ENCODE data around the gene PTPRD.

Gene PTPRD

DNA sequence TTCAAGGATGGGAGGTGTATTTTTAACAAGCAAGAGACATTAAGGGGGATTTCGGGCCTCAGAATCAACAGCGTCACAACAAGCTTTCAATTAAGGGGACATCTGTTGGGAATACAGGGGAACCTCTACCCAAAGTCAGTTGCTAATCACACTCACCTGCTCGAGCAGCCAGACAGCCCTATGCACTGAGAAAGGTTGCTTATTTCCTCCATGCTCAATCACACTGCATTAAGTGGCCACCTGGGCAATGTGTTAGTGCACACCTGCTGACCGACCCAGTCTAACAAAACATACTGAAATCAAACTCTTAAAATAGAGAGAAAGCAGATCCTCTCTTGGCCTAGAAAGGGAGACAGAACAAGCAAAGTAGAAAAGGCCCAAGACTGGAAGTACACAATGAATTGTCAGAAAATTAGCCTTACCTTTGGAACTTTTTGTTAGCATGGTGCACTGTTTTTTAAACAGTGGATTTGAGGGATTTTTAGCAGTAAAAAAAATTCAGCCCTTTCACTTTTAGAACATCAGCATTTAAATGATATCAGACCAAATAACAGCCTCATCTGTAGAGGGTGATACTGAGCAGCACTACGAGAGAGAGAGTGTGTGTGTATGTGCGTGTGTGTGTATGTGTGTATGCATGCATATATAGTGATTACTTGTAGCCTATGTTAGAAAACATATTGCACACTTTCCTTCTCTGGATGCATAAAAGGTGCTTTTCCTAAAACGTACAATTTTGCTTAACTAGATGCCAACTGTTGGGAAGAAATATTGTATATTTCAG lies 1694.7 kb downstream of the PTPRD start:
- no peak overlapping the region for H3K4me3 ChIP-seq
- H3K27ac ChIP-seq, result no peak overlapping the region

DNA sequence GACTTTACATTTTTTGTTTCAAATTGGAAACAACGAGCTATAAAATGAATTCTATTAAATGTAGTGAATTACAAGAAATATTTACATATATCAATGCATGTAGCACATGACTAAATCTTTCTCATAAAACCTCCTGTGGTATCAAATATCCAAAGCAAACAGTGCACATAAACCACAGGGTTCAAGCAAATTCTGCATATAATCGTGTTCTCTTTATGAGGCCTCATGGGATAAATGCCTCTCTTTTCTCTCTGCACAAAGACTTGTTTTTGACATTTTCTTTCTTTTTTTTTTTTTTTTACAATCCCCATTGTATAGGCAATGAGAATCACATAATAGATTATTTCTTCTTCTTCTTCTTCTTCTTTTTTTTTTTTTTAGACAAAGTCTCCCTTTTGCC lies 1696.0 kb downstream of the PTPRD start:
- Histone ChIP-seq H3K27ac (no peak overlapping the region), H3K4me3 (no peak overlapping the region)

DNA sequence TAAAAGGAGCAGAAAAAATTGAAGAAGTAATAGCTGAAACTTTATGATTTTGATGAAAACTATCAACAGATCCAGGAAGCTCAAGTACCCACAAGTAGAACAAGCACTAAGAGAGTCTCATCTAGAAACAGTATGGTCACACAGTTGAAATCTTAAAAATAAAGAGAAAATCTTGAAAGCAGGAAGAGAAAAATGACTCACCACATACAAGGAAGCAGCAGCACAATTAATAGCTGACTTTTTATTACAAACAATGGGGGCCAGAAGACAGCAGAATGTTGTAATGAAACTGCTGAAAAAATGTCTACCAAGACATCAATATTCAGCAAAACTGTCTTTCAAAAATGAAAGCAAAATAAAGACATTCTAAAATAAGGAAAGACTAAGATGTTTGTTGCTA lies 1704.9 kb downstream of the PTPRD start:
- Histone ChIP-seq H3K4me3 (no peak overlapping the region), H3K27ac (no peak overlapping the region)

DNA sequence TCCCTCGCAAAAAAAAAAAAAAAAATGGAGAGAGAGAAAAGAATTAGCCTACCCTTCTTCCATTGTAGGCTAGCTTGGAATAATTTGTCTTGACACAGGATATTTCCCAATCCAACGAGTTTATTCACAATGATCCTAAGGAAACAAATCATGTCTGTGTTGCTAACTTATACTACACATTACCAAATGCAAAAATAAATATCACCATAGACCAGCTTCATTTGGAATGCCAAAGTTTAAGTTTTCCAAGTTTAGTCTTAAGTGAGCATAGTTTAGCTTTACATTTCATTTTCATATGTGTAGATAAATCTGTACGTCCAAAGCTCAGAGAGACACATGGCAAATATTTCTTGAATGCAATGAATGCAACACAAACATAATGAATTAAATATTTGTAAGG lies 1707.1 kb downstream of the PTPRD start:
- no peak overlapping the region for H3K27ac ChIP-seq
- no peak overlapping the region for H3K4me3 ChIP-seq

DNA sequence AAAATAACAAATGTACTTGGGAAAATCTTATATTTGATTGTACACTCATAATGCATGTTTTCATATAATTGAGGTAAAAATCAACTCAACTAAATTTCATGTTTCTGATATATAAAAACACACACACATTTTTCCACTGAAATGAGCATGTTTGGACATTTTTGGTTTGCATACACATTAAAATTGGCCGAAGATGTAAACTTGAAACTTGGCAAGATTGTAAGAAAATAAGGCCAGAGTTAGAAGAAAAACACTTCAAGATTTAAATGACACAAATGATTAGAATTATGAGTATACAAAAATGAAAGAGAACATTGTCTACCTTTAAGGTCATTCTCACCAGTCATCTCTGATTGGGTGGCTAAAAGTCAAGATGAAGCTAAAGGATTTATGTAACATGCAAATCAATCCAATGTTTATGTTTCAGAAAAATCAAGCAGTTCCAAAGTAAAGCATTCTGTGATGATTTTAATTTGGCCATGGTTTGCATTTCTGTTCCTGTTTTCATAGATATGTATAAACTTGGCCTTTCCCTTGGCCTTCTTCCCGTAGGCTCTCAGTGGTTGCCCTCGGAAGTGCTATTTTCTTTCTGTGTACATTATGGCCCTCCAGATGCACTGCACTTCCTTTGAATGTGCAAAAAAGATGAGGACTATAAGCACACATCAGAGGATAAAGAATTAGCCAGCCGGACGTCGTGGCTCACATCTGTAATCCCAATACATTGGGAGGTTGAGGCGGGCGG lies 1707.9 kb downstream of the PTPRD start:
- no peak overlapping the region for H3K27ac ChIP-seq
- no peak overlapping the region for H3K4me3 ChIP-seq

DNA sequence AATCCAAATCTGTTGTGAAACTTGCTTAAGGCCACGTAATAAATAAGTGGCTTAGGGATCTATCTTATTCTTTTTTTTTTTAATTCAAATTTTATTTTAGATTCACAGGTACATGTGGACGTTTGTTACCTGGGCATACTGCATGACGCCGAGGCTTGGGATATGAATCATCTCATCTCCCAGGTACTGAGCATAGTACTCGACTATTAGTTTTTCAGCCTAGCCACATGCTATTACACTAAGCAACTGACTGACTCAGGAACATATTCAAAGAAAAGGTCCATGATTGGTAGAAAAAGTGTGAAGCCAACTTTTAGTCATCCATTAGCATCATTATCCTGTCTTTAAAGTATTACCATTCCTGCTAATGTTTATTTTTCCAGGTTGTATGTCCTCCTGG lies 1709.7 kb downstream of the PTPRD start:
- Histone ChIP-seq H3K4me3 (no peak overlapping the region), H3K27ac (no peak overlapping the region)

DNA sequence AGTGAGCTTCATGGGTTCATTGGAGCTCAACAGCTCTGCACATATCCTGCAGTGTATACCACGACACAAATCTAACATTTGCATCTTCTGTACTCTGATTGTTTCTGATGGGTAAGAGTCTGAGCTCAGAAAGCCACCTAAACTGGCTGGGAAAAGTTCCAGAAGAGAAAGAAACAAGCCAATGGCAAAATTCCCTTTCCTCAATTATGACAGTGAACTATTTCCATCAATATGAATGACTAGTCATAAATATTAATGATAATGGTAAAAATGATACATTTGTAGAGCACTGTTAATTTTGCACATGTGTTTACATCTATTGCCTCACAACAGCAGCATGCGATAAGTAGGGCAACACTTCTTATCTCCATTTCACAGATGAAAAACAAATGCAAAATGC lies 1711.7 kb downstream of the PTPRD start:
- H3K27ac ChIP-seq, result no peak overlapping the region
- no peak overlapping the region for H3K4me3 ChIP-seq

DNA sequence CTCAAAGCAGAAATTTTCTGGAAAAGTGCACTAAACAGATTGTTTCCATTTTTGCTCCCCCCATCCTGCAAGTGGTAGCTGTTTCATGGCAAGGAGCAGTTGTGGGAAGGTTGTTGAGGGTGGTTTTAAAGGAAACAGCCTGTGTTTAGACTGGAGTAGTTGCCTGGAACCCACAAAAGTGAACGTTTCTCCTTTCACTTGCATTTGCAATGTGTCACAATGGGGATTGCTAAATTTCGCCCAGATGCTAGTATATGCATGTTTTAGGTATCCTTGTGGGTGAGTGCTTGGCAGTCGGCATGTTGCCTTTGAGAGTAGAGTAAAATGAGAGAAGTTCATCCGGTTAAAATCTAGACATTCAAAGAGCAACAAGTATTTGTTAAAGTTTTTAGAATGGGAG lies 1713.3 kb downstream of the PTPRD start:
- no peak overlapping the region for H3K27ac ChIP-seq
- H3K4me3 ChIP-seq, result no peak overlapping the region

DNA sequence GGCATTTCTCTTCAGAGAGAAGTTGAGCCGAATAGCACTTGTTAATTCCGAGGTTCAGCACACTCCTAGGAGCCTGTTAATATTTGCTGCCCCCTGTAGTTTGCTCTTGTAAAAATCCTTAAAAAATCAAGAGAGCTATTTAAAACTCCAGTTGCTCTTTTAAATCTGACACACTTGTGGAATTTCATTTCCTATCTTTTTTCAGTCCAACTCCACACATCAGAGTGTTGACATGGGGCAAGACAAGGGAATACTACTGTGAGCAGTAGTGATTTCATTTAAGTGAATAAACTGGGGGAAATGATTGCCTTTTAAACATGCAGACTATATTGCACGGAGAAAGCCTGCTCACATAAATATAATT lies 1717.0 kb downstream of the PTPRD start:
- no peak overlapping the region for H3K4me3 ChIP-seq
- H3K27ac ChIP-seq, result no peak overlapping the region

DNA sequence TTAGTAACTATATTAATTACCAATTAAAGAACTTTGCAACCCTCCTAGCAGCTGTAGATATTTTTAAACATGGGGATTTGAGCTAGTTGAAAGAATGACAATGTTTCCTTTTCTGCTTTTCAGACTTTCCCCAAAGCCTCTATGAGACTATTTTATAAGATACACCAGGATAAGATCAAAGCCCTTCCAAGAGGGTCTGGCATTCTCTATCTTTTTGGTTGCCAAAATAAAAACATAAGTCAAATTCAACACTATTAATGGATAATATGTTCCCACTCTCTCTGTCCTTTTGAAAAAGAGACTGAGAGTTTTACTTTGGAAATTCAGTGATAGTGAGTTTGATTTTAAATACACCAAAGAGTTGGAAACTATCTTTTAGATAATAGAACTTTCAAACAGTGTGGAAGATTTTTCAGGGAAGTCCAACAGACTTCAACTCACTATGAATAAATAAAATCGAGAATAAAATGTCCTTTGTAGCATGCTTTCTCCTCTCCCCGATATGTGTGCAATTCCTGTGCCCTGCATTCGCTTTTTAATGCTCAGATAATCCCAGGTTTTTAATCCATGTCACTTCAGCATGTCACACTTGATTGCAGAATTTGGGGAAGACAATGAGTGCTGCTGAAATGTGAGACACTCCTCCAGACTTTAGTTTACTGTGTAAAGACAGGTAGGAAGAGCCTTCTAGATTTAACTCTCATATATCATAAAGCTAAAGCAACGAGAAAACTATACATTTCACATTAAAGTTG lies 1717.5 kb downstream of the PTPRD start:
- no peak overlapping the region for H3K27ac ChIP-seq
- H3K4me3 ChIP-seq, result no peak overlapping the region

DNA sequence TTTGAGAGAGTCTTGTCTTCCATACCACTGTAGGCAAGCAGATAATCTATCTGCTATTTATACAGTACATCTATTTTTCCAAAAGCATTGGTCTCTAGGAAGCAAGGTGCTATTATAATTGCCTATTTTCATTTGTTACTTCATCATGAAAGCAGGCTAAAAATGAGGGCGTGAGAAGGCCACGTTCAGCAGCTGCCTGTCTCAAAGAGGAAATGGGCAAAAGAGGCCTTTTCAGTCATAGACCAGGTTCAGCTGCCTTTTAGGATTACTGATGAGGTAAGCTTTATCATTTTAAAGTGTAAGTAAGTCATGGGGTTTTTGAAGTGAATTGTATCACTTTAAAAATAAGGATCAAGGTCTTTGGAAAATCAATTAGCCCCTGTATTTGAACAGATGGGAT lies 1722.1 kb downstream of the PTPRD start:
- Histone ChIP-seq H3K27ac (no peak overlapping the region), H3K4me3 (no peak overlapping the region)

DNA sequence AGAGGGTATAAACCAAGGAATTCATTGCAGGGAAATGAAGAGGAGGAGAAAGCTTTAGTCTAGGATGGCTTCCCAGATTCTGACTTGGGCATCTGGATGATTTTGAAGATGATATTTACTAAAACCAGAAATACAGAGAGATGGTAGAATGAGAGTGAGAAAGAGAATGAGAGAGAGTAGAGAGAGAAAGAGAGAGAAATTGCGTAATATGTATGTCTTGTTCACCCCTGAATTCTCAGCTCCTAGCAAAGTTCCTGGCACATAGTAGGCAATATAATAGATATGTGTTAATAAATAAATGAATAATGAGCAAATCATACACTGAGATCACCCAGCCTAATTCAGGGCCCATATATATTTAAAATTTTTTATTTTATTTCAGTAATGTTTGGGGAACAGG lies 1723.7 kb downstream of the PTPRD start:
- H3K4me3 ChIP-seq, result no peak overlapping the region

DNA sequence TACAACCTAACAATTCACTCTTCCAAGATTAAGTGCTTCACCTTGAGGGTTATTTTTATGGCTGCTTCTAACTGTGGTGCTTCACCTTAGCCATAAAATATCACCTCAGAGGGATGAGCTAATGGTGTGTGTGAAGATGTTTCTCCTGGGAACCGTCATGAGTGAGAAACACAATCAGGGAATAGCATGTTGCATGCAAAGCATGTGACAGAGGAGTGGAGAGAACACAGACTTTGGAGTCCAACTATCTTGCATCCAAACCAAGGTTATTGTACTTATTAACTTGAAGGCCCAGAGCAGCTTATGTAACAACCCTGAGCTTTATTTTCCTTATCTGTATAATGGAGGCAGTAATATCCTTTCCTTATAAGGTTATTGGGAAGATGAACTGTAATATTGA lies 1724.2 kb downstream of the PTPRD start:
- H3K27ac ChIP-seq, result no peak overlapping the region
- no peak overlapping the region for H3K4me3 ChIP-seq

More for the DNA sequence above, 1723.7 kb downstream of the PTPRD start:
- H3K27ac ChIP-seq, result no peak overlapping the region

DNA sequence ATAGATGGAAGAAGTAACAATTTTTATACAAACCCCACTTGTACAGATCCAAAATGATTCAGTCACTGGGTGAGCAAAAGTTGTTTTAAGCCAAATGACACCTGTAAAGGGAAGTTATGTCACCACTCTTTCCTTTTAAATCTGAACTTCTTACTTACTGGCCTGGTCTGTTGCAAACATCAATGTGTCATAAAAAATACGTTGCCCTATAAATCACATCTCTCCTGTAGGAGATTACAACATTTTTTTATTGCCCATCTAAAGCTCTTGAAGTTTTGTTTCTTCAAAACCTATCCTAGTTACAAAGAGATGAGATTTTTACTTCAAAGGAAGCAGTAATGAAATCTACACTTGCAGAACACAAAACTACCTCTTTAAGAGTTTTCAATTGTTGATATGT lies 1725.4 kb downstream of the PTPRD start:
- Histone ChIP-seq H3K4me3 (no peak overlapping the region), H3K27ac (no peak overlapping the region)

DNA sequence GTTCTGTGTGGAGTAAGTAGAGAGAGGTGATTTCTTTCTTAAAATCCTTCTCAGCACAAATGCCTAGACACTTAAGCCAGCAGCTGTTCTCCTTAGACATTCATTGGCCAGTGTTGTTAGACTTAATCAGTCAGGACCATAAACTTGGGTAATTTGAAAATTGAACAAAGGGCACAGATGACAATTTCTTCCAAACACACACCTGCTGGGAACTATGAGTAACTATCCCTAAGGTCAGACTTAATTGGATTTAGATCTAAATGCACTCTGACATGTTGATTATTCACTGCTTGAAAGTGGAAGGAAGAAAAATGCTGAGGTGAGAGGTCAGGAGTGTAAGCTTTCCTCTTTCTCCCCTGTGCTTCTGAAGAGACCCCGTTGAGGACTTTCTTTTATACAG lies 1729.5 kb downstream of the PTPRD start:
- Histone ChIP-seq H3K4me3 (no peak overlapping the region), H3K27ac (no peak overlapping the region)

DNA sequence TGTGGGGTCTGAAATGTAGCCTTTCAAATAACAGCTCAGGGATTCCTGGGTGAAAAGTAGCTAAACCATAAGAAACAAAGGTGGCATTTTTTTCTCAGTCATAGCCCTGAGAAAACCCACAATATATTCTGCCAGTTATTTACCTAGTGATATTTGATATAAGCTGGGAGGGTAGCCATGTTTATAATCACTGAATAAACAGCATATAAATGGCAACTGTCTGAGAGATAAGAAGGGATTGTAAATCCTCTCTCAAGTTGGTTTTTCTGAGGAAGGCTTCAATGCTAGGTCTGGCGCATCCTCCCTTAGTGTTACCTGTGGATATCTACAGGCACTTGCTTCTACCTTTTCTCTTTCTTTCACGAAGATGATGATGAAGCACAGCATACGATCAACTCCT lies 1732.7 kb downstream of the PTPRD start:
- no peak overlapping the region for H3K4me3 ChIP-seq
- H3K27ac ChIP-seq, result no peak overlapping the region

DNA sequence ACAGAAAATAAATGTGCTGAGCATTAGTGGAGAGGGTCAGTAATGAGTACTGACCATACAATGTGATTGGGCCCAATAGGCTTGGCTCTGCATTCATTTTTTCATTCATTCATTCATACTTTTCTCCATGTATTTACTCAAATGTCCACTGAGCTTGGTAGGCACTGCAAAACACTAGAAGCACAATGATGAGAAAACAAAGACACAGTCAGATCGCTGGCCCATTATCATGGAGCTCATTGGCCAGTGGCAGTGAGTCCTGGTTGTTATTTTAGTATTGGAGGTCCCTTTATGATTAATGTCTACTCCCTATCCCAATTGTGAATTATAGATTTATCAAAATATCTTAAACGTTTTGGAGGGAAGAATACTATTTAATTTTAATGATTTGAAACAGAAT lies 1733.5 kb downstream of the PTPRD start:
- H3K27ac ChIP-seq, result no peak overlapping the region
- no peak overlapping the region for H3K4me3 ChIP-seq

DNA sequence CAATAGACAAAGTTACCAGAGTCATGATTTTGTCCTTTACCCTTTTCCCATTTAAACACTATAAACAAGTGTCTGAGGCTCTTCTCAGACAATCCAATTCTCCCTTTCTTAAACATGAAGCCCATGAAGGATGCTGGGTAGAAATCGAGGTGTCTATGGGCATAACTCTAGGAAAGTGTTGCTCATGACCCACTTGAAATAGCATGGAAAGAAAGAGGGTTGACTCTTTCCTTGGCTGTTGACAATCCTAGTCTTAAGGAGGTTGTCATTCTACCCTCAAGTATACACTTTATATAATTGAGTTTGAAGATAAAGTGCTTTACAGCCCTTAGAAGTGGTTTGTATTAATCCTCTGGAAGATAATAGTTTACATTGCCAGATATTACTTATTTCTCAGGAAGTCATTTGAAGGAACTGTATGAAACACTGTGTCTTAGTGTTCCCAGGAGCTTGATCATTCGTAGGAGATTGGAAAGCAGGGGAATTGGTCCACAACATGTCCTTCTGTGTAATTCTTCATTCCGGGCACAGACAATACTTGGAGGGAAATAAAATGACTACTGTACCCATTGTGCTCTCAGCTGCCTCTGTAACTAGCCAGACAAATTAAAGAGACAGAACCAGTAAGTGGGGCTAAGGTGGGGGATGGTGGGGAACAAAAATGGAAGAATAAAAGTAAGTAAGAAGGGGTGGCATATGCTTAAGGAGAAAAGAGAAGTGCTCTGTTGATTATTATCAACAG lies 1734.9 kb downstream of the PTPRD start:
- no peak overlapping the region for H3K27ac ChIP-seq
- H3K4me3 ChIP-seq, result no peak overlapping the region

DNA sequence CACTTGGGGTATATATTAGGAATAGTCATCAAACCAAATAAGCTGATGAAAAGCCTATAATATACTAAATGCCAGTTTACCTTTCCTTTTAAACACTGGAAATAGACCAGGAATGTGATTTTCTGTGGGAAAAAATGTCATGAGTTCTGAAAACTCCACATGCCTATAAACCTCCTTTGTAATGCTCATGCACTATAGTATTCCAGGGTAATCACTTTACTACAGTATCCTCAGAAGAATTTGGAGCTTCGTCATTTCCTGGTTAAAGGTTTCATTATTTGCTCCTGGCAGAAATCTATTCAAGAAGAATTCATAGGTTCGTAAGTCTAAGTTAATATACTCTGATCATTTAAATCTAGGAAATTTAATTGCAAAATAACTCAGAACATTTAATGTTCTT lies 1736.5 kb downstream of the PTPRD start:
- no peak overlapping the region for H3K4me3 ChIP-seq
- no peak overlapping the region for H3K27ac ChIP-seq

DNA sequence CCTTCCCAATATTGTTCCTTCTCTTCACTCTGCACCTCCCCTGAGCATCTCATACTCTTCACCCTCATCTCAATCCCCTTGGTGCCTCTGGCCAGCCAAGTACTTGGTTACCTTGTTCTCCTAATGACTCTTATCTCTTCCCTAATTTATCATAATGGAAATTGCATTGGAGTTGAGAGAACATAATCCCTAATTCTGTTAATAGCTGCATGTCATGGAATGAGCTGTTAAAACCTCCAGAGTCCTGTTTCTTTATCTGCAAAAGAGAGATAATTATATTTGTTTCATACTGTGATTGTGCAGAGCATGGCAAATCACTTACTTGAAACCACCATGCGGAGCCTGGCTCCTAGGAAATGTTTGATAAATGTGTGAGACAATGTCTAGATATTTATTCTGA lies 1738.3 kb downstream of the PTPRD start:
- H3K27ac ChIP-seq, result no peak overlapping the region

More for the DNA sequence above, 1738.3 kb downstream of the PTPRD start:
- H3K4me3 ChIP-seq, result no peak overlapping the region

All from skin epidermis (tissue), 12 donors.